ENCODE results near the gene ZBTB5.
"Not testable (repeated sequence)": the region's sequence is repeated elsewhere in the genome, so short reads cannot be mapped to it uniquely, and the experiment has no call there.

Gene ZBTB5

GRCh38 chr9:37485389-37486255 is 20.4 kb upstream of the ZBTB5 start, which contains the start of gene POLR1E:
Gene POLR1E, plus strand, starts transcription at chr9:37485948. Its CDS starts 100 bp downstream, at chr9:37486048.
- peak; percentile 64 to 78 for DNase-seq

- no peak for DNase-seq
Observed at GRCh38 chr9:37480759-37481158, 15.5 kb upstream of the ZBTB5 start.

GRCh38 chr9:37477987-37478619 is 12.9 kb upstream of the ZBTB5 start:
- not testable (repeated sequence) for DNase-seq

DNA sequence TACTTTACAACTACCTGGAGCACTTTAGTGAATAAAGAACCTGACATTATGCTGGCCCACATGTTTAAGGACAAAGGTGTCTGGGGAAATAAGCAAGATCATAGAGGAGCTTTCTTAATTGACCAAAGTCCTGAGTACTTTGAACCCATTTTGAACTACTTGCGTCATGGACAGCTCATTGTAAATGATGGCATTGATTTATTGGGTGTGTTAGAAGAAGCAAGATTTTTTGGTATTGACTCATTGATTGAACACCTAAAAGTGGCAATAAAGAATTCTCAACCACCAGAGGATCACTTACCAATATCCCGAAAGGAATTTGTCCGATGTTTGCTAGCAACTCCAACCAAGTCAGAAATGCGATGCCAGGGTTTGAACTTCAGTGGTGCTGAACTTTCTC is 12.2 kb upstream of the ZBTB5 start:
- DNase-seq = not testable (repeated sequence)

DNA sequence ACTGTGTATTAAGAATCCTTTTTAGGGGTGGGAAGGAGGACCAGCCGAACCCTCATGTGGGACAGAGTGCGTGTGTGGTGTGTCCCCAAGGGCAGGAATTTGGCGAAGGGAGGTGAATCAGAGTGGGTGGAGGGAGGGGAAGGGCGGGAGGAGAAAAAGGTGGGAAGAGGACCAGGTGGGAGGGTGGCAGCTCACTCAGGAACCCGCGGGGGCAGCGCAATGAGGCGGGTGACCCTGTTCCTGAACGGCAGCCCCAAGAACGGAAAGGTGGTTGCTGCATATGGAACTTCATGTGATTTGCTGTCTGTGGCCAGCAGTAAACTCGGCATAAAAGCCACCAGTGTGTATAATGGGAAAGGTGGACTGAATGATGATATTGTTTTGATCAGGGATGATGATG is 11.7 kb upstream of the ZBTB5 start:
- DNase-seq = no peak

DNA sequence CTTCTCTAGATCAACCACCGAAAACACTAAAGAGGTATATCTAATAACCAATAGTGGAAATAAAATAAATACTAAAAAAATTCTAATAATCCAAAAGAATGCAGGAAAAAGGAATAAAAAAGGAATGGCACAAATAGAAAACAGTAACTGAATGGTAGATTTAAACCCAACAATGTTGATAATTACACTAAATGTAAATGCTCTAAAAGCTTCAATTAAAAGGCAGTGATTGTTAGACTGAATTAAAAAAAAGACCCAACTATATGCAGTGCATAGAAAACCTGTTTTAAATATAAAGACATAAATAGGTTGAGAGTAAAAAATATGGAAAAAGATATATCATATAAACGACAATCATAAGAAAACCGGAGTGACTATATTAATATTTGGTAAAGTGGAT is 9.2 kb upstream of the ZBTB5 start:
- no peak for DNase-seq

DNA sequence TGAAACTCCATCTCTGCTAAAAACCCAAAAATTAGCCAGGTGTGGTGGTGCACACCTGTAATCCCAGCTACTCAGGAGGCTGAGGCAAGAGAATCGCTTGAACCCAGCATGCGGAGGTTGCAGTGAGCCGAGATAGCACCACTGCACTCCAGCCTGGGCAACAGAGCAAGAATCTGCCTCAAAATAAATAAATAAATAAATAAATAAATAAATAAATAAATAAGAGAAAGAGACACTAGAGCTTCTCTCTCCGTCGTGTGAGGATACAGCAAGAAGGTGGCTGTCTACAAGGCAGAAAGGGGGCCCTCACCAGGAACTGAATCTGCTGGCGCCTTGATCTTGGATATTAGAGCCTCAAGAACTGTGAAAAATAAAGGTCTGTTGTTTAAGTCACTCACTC is 8.7 kb upstream of the ZBTB5 start:
- not testable (repeated sequence) for DNase-seq

DNA sequence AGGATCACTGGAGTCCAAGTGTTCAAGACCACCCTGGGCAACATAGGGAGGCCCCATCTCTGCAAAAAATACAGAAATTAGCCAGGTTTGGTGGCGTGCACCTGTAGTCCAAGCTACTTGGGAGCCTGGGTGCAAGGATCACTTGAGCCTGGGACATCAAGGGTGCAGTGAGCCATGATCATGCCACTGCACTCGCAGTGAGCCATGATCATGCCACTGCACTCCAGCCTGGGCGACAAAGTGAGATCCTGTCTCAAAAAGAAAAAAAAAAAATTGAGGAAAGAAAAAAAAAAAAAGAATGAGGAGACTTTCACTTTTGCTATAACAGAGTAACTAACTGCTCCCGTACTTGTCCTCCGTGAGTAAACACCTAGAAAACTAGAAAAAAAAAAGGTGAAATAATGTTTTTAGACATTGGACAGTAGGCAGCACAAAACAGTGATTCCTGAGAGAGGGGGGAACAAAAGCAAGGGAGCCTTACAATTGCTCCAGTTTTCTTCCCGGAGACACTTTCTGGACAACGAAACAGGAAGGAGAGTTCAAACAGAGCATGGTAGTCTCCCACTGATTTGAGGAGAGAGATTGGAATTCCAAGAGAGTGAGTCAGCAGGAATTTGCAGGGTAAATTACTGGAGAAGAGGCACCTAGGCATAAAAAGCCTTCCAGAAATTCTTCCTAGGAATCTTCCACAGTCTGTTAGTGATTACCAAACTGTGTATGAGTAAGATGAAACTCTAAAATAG is 6.9 kb upstream of the ZBTB5 start:
- peak in 1 of 2 donors; percentile 43 for DNase-seq

DNA sequence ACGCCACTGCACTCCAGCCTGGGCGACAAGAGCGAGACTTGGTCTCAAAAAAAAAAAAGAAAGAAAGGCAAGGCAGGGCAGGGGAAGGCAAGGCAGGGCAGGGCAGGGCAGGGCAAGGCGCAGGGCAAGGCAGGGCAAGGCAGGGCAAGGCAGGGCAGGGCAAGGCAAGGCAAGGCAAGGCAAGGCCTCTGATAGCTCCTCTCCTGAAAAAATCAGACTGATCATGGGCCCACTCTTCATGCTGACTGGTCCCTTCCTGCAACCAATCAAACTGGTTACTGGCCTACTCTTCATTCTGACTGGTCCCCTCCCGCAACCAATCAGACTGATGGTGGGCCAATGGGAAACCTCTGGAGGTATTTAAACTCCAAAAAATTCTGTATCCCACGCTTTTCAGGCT is 3.4 kb upstream of the ZBTB5 start:
- no peak for DNase-seq

DNA sequence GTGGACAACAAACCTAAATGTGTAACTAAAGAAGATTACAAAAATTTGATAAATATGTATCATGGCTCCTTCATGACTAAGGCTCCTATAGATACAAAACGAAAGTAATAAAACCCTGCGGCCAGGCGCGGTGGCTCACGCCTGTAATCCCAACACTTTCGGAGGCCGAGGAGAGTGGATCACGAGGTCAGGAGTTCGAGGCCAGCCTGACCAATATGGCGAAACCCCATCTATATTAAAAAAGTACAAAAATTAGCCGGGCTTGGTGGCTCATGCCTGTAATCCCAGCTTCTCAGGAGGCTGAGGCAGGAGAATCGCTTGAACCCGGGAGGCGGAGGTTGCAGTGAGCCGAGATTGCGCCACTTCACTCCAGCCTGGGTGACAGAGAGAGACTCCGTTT is 2.3 kb upstream of the ZBTB5 start:
- DNase-seq = not testable (repeated sequence)

DNA sequence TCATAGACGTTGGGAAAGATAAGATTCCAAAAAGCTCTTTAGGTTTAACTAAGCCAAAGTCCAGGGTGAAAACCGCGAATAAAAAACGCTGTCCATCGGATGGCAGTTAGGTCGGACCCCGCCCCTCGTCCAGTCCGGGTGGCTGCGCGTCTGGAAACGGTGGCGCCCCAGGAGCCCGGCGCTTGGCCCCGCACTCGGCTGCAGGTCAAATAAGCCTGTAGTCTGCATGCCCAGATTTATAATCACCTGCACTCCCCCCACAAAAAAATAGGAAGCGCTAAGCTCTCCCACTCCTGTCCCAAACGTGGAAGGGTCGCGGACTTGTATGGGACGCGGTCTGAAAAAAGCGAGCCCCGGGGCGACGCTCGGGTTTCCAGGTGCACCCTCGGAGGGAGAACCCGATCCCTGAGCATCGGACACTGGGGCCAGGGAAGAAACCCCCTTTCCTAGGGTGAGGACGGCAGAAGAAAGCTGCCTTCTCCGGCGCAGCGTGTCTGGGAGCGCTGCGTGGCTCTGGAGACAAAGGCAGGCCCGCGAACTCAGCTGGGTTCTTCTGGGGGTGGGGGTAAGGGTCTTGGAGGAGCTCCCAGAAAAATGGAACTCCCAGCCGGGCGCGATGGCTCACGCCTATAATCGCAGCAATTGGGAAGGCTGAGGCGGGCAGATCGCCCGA is 923 bp upstream of the ZBTB5 start:
- peak in 1 of 2 donors; percentile 2 for DNase-seq

- peak; percentile 72 to 92 for DNase-seq
Observed at GRCh38 chr9:37464426-37465248, 613 bp downstream of the ZBTB5 start.

DNA sequence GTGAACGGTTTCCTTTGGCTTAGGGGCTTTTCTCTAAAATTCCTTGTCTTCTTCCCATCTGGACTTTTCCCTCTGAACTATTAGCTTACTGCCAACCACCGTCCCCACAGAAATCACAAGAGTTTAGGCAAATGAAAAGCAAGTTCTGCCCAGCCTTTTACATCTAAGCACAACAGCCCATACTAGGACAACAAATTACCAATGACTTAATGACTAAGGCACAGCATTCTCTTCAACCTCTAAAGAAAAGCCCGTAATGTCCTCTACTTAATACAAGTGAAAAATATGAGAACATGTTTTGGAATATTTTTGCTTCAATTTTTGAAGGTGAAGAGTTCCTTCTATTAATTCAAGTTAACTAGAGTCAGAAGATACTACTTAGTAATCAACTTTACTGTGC is 1.2 kb downstream of the ZBTB5 start:
- no peak for DNase-seq

GRCh38 chr9:37456817-37457216 is 8.4 kb downstream of the ZBTB5 start:
- DNase-seq = no peak

DNA sequence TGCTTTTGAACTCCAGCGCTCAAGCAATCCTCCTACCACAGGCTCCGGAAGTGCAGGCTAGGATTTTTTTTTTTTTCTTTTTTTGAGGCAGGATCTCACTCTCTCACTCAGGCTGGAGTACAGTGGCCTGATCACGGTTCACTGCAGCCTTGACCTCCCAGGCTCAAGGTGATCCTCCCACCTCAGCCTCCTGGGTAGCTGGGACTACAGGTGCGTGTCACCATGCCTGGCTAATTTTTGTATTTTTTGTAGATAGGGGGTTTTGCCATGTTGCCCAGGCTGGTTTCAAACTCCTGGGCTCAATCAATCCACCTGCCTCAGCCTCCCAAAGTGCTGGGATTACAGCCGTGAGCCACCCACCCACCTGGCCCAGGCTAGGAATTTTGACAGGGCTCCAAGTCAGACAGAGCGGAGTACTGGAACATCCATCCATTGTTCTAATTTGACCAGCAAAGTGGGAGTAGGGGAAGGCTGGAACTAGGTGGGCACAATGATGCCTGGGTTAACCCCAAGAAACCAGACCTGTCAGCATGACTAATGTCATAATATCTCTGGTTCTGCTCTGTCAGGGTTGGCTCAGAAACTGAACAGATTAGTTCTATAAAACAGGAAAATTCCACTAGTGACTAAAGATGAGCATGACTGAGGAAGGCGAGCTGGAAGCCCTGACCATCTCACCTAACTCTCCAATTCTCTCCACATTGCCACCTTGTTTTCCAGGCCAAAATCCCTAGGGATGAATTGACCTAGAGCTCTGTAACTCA is 9.2 kb downstream of the ZBTB5 start:
- DNase-seq = no peak

DNA sequence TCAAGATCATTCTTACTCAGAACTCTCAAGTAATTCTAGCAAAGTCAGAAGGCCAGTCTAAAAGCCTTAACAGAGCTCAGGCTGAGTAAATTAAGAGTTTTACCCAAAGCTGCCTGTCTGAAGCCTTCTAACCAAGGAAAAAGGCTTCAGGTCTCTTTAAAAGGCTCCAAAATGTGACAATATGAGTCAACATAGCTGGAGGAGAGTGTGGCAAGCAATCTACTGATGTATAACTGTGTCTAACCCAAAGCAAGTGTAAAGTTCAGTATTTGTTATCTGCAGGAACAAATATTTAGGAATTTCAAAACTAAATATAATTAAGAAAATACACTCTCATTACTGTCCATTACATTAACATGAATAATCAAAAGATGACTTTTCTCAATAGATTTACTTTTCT is 11.0 kb downstream of the ZBTB5 start:
- no peak for DNase-seq

DNA sequence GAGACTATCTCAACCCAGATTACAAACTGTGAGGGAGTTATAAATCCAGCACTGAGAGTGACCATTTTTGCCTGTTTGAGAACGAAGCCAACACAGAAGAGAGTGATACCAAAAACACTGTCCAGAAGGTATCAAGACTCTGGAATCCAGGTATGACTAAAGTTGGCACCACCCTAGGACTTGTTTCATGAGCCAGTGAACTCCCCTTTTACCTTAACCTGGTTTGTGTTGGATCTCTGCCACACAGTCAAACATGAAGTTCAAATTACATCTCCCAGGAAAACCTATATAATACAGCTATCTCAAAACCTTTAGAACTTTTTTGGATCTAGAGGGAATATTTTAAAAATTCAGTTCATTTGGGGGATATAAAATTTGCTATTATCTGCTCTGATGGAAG is 11.4 kb downstream of the ZBTB5 start:
- no peak for DNase-seq

DNA sequence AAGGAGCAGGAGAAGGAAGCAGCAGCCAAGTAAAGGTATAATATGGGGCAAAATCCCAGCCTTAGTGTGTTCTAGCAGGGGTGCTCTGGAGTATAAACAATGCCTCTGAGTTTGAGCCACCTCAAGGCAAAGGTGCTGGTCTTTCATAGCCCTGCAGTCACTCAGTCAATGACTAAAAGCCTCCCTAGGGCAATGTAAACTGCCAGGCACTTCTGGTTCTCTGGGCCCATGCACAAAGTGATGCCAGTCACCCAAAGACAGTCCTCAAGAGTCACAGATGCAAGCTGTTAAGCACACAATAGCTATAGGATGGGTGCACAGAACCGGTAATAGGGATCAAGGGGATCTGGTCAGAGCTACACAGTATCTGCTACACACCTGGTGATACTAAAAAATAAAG is 12.6 kb downstream of the ZBTB5 start:
- DNase-seq = no peak

- DNase-seq = no peak
Observed at GRCh38 chr9:37451628-37452027, 13.6 kb downstream of the ZBTB5 start.

DNA sequence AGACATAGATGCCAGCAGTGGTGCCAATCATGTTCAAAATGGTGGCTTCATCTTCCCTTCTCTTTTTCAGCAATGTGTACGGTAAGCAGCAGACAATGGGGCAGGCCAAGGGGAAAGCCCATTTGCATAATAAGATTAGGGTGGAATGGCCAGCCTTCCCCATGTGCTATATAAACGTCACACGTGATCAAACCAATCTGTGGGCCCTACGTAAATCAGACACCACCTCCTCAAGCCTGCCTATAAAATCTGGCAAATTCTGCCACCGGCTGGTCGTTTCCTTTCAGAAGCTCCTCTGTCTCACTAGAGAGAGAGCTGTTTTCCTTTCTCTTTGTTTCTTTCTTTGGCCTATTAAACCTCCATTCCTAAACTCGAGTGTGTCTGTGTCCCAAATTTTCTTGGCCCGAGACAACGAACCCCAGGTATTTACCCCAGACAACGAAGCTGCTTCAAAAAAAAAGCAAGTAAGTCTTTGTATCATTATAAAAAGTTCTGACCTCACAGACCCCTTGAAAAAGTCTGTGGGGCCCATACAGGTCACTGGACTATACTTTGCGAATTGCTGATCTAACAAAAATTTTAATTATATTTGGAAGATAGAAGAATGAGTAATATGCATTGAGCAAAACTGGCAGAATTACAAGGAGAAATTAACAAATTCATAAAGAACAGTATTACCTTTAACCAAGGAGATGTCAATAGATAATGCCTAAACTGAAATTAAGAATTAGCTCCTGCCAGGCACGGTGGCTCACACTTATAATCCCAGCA is 15.2 kb downstream of the ZBTB5 start:
- DNase-seq = no peak

- no peak for DNase-seq
Observed at GRCh38 chr9:37447111-37447510, 18.1 kb downstream of the ZBTB5 start.
